Stimulated activated naive CD8-positive, alpha-beta T cell treated with anti-CD3 and anti-CD28 coated beads, Interleukin-15, amount 100 ng/mL, for 72 hours (primary cell): ENCODE measurements around the gene SDCBP2.

Source experiments
- ATAC-seq: fragments of 150-1000 bp; cut with Tn5 transposase; 2 replicates; pipeline ENCODE4 v1.10.0; 2021; ENCODE audit warnings: mild to moderate bottlenecking, moderate library complexity
- DNase-seq, 2 donors: peaks; one replicate each; pipeline ENCODE4 v3.0.0; 2021 to 2022
- H3K27ac Mint-ChIP-seq, 2 donors: one replicate each; pipeline ENCODE4 v1.8.0; 2022; ENCODE audit warnings: mild to moderate bottlenecking in 2 of 2, mixed read lengths in 2 of 2, moderate library complexity in 2 of 2
- H3K27me3 Mint-ChIP-seq: one replicate; pipeline ENCODE4 v1.8.0; 2022; ENCODE audit warnings: mixed read lengths
- H3K4me1 Mint-ChIP-seq: one replicate; pipeline ENCODE4 v1.8.0; 2022; ENCODE audit warnings: mild to moderate bottlenecking, mixed read lengths
- H3K4me3 Mint-ChIP-seq, 2 donors: one replicate each; pipeline ENCODE4 v1.8.0; 2022; ENCODE audit warnings: mild to moderate bottlenecking in 2 of 2, mixed read lengths in 2 of 2, moderate library complexity in 1 of 2
- H3K9me3 Mint-ChIP-seq, 2 donors: one replicate each; pipeline ENCODE4 v1.8.0; 2022; ENCODE audit warnings: mixed read lengths in 2 of 2

Gene SDCBP2

GRCh38 chr20:1313236-1313964, 15.5 kb downstream of the SDCBP2 start:
- peak; percentile 53 to 54 for DNase-seq
- H3K4me3 Mint-ChIP-seq = peak overlapping the region in 1 of 2 donors; percentile 21
- peak overlapping the region; percentile 69 to 90 for H3K27ac Mint-ChIP-seq

GRCh38 chr20:1312904-1313235, 16.1 kb downstream of the SDCBP2 start:
- Mint-ChIP-seq H3K27ac (peak overlapping the region in 1 of 2 donors; percentile 42), H3K9me3 (no peaks in the 10 kb centered on the region), H3K4me1 (peaks cover 18% of the 10 kb centered on the region), H3K4me3 (no peak overlapping the region), H3K27me3 (no peaks in the 10 kb centered on the region)
- no peak for DNase-seq
- no peak for ATAC-seq

More at GRCh38 chr20:1313236-1313964, 15.5 kb downstream of the SDCBP2 start:
- Mint-ChIP-seq H3K9me3 (no peaks in the 10 kb centered on the region), H3K4me1 (peaks cover 23% of the 10 kb centered on the region), H3K27me3 (no peaks in the 10 kb centered on the region)
- peak; percentile 82 for ATAC-seq

GRCh38 chr20:1312308-1312707, 16.6 kb downstream of the SDCBP2 start:
- DNase-seq (no peak), ATAC-seq (no peak)
- Mint-ChIP-seq H3K4me3 (no peak overlapping the region), H3K27me3 (no peaks in the 10 kb centered on the region), H3K27ac (peak overlapping the region in 1 of 2 donors; percentile 54), H3K9me3 (no peaks in the 10 kb centered on the region), H3K4me1 (peaks cover 13% of the 10 kb centered on the region)

GRCh38 chr20:1310506-1311190, 18.3 kb downstream of the SDCBP2 start:
- no peak overlapping the region for H3K4me3 Mint-ChIP-seq
- peaks cover 10% of the 10 kb centered on the region for H3K4me1 Mint-ChIP-seq
- H3K9me3 Mint-ChIP-seq = no peaks in the 10 kb centered on the region
- DNase-seq (no peak), ATAC-seq (no peak)
- H3K27ac Mint-ChIP-seq = no peak overlapping the region
- no peaks in the 10 kb centered on the region for H3K27me3 Mint-ChIP-seq

DNA sequence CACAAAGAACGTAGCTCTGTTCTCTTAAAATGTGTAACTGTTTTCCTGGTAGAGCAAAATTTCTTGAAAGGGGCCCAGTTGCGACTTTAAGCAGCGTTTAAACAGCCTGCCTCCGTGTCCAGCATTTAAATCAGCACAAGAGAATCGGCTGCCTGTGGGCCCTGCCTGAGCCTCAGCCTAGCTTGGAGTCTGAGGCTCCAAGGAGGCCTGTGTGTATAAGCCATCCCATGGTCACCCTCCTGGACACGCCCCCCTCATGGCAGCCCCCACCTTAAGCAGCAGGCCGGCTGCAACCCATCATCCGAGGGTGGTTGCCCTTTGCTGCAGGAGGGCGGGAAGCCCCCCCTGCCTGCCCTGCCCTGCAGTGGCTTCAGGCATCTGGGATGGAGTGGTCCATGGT, 18.9 kb downstream of the SDCBP2 start:
- H3K27me3 Mint-ChIP-seq = no peaks in the 10 kb centered on the region
- H3K4me3 Mint-ChIP-seq = no peak overlapping the region
- no peak overlapping the region for H3K27ac Mint-ChIP-seq
- ATAC-seq = no peak
- DNase-seq = no peak
- no peaks in the 10 kb centered on the region for H3K9me3 Mint-ChIP-seq
- H3K4me1 Mint-ChIP-seq = peaks cover 10% of the 10 kb centered on the region

GRCh38 chr20:1309439-1309847, 19.5 kb downstream of the SDCBP2 start:
- Mint-ChIP-seq H3K27ac (peak overlapping the region in 1 of 2 donors; percentile 36), H3K4me1 (peaks cover 10% of the 10 kb centered on the region), H3K27me3 (no peaks in the 10 kb centered on the region), H3K9me3 (no peaks in the 10 kb centered on the region), H3K4me3 (no peak overlapping the region)
- DNase-seq = no peak
- no peak for ATAC-seq

GRCh38 chr20:1308702-1309095, 20.2 kb downstream of the SDCBP2 start:
- Mint-ChIP-seq H3K9me3 (no peaks in the 10 kb centered on the region), H3K4me3 (no peak overlapping the region), H3K27me3 (no peaks in the 10 kb centered on the region), H3K27ac (no peak overlapping the region), H3K4me1 (peaks cover 10% of the 10 kb centered on the region)
- no peak for DNase-seq
- ATAC-seq = no peak

- Mint-ChIP-seq H3K27me3 (no peaks in the 10 kb centered on the region), H3K4me3 (no peak overlapping the region), H3K4me1 (peaks cover 10% of the 10 kb centered on the region), H3K27ac (peak overlapping the region in 1 of 2 donors; percentile 12), H3K9me3 (no peaks in the 10 kb centered on the region)
- ATAC-seq (no peak), DNase-seq (no peak)
Observed at GRCh38 chr20:1308067-1308701, 20.8 kb downstream of the SDCBP2 start.

DNA sequence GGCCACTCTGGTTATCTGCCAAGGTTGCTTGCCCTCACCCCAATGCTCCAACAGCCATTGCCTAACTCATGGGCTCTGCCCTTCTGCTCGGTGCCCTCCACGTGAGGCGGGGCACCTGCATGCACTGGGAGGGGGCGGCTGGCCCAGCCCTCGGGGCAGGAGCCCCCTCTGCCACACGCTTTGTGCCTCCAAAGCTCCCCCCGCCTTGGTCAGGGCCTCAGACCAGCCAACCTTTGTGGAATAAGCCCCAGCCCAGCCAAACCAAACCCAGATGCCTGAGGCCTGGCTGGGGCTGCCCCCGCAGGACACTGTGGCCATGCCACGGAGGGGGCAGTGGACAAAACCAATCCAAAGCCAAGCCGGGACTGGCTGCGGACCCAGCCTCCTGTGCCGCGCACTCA, 21.4 kb downstream of the SDCBP2 start:
- no peak overlapping the region for H3K4me3 Mint-ChIP-seq
- H3K4me1 Mint-ChIP-seq = peaks cover 10% of the 10 kb centered on the region
- H3K27me3 Mint-ChIP-seq = no peaks in the 10 kb centered on the region
- ATAC-seq (no peak), DNase-seq (no peak)
- H3K9me3 Mint-ChIP-seq = no peaks in the 10 kb centered on the region
- peak overlapping the region in 1 of 2 donors; percentile 86 for H3K27ac Mint-ChIP-seq

GRCh38 chr20:1307171-1307570, 21.8 kb downstream of the SDCBP2 start:
- no peak for ATAC-seq
- Mint-ChIP-seq H3K4me1 (peaks cover 10% of the 10 kb centered on the region), H3K27me3 (no peaks in the 10 kb centered on the region), H3K27ac (peak overlapping the region in 1 of 2 donors; percentile 86), H3K9me3 (no peaks in the 10 kb centered on the region), H3K4me3 (no peak overlapping the region)
- DNase-seq = no peak

DNA sequence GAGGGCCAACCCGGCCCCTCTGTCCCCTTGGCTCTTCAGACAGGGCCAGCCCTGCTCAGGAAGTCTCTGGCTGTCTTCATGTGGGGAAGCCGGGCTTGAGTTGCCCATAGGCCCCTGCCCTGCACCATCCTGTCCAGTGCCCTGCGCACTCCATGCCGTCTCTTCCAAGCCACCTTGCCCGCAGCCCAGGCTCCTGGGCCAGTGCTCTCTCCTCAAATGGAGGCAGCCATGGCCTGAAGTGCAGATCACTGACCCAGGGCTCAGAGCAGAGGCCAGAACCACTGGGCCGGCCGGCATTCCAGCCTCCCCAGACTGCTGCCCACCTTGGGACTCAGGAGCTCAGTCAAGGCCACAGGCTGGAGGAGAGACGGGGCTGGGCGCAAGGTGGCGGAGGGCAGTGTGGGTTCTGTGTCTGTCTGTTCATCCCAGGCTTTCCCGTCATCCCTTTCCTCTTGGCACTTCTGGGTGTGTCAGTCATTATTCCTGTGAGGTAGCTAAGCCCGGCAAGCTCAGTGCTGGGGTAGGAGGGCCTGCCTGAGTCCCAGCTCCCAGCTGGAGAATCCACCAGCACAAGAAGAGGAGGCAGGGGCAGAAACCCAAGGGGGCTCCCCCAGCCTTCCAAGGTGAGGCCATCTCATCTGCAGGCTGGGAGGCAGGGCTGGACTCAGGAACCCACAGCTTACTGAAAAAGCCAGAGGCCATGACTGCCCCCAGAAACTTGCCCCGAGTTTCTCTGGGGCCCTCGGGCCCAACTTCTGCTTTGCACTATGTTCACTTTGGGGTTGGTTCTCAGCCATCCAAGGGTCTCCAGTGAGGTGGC, 22.4 kb downstream of the SDCBP2 start:
- DNase-seq (no peak), ATAC-seq (no peak)
- Mint-ChIP-seq H3K4me1 (peaks cover 10% of the 10 kb centered on the region), H3K27me3 (no peaks in the 10 kb centered on the region), H3K9me3 (no peaks in the 10 kb centered on the region), H3K27ac (peak overlapping the region; percentile 53 to 86), H3K4me3 (no peak overlapping the region)

- Mint-ChIP-seq H3K9me3 (no peaks in the 10 kb centered on the region), H3K27me3 (no peaks in the 10 kb centered on the region), H3K4me3 (no peak overlapping the region), H3K27ac (peak overlapping the region in 1 of 2 donors; percentile 48), H3K4me1 (peaks cover 19% of the 10 kb centered on the region)
- DNase-seq = no peak
- no peak for ATAC-seq
Observed at GRCh38 chr20:1305712-1306111, 23.2 kb downstream of the SDCBP2 start.

DNA sequence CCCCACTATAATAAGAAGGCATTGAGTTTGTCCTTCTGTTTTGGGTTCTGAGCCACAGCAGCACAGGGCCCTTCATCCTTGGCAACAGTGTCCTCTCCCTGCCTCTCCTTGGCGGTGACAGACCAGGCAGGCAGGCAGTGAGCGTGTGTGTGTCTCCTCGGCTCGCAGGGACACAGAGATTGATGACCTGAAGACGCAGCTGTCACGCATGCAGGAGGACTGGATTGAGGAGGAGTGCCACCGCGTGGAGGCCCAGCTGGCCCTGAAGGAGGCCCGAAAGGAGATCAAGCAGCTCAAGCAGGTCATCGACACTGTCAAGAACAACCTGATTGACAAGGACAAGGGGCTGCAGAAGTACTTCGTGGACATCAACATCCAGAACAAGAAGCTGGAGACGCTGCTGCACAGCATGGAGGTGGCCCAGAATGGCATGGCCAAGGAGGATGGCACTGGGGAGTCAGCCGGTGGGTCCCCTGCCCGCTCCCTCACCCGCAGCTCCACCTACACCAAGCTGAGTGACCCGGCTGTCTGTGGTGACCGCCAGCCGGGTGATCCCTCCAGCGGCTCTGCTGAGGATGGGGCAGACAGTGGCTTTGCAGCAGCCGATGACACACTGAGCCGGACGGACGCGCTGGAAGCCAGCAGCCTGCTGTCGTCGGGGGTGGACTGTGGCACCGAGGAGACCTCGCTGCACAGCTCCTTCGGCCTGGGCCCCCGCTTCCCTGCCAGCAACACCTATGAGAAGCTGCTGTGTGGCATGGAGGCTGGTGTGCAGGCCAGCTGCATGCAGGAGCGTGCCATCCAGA, 24.0 kb downstream of the SDCBP2 start:
- H3K27me3 Mint-ChIP-seq = no peaks in the 10 kb centered on the region
- no peak overlapping the region for H3K4me3 Mint-ChIP-seq
- ATAC-seq (no peak), DNase-seq (no peak)
- H3K27ac Mint-ChIP-seq = no peak overlapping the region
- no peaks in the 10 kb centered on the region for H3K9me3 Mint-ChIP-seq
- peaks cover 27% of the 10 kb centered on the region for H3K4me1 Mint-ChIP-seq

- H3K27ac Mint-ChIP-seq = no peak overlapping the region
Observed at GRCh38 chr20:1302685-1303541, 26.0 kb downstream of the SDCBP2 start.

More at GRCh38 chr20:1302685-1303541, 26.0 kb downstream of the SDCBP2 start:
- Mint-ChIP-seq H3K4me1 (peaks cover 28% of the 10 kb centered on the region), H3K4me3 (no peak overlapping the region), H3K27me3 (no peaks in the 10 kb centered on the region), H3K9me3 (no peaks in the 10 kb centered on the region)
- peak; percentile 71 for ATAC-seq
- DNase-seq = peak in 1 of 2 donors; percentile 68
